Hematopoietic multipotent progenitor cell treated with erythropoietin and hydrocortisone succinate and interleukin-3 and kit ligand, for 15 days (in vitro differentiated cells): Measurements from ENCODE around the gene SOHLH1.

Experiments
- DNase-seq: peaks from one replicate; pipeline ENCODE4 v3.0.0-alpha.2; 2015; ENCODE audit warnings: low spot score

Gene SOHLH1

GRCh38 chr9:135661816-135662560, 37.3 kb downstream of the SOHLH1 start:
- no peak for DNase-seq

- no peak for DNase-seq
Observed at GRCh38 chr9:135660407-135660806, 38.9 kb downstream of the SOHLH1 start.

- DNase-seq = no peak
Observed at GRCh38 chr9:135659252-135659651, 40.0 kb downstream of the SOHLH1 start.

- DNase-seq = no peak
Observed at GRCh38 chr9:135657416-135657815, 41.9 kb downstream of the SOHLH1 start.

- DNase-seq = no peak
Observed at GRCh38 chr9:135655317-135655716, 44.0 kb downstream of the SOHLH1 start.

GRCh38 chr9:135650408-135650807, 48.9 kb downstream of the SOHLH1 start:
- no peak for DNase-seq

- DNase-seq = no peak
Observed at GRCh38 chr9:135649508-135649907, 49.8 kb downstream of the SOHLH1 start.

GRCh38 chr9:135648494-135649410, 50.5 kb downstream of the SOHLH1 start:
- no peak for DNase-seq

GRCh38 chr9:135647884-135648283, 51.4 kb downstream of the SOHLH1 start:
- no peak for DNase-seq

GRCh38 chr9:135644631-135645218, 54.6 kb downstream of the SOHLH1 start:
- DNase-seq = no peak
